Kidney glomerular epithelial cell (primary cell): ENCODE results near the gene TADA2B.

Experiments
- DNase-seq: peaks from one replicate; lab custom pipeline; 2025; lab: John Stamatoyannopoulos, UW

The TADA2B gene

GRCh38 chr4:7017446-7018048 lies 25.6 kb upstream of the TADA2B start:
- no peak for DNase-seq

DNA sequence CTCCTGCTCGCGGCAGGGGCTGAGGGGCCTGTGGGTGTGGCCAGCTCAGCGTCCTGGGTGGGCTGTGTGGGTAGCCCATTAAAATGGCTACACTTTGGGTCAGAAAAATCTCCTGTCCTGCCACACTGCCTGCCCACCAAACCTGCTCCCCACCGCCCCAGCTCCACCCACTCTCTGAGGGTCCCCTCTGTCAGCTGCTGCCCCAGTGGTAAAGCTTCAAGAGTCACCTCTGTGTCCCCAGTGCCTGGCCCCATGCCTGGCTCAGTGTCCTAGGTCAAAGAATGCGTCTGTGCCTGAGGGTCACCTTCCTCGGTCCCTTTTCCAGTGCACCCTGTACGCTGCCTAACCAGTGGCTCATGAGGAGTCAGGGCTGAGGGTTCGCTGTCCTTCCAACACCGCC lies 24.9 kb upstream of the TADA2B start:
- no peak for DNase-seq

GRCh38 chr4:7019367-7019766 lies 23.8 kb upstream of the TADA2B start:
- DNase-seq: no peak

DNA sequence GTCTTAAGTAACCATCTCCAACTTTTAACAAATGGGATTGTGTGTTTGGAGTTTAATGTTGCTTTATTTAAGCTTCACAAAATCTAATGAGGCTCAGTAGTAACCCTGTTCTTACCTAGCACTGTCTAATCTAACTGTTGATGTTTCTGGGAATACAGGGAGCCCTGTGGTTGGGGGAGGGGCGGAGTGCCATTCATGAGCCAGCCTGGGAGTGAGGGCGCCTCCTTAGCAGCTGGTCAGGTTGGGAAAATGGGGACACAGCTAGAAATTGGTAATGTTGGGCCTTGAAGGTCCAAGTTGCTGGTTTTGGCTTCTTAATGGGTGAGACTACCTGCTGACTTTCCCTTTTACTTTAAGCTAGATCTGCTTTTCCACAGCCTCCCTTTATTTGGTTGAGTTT lies 22.9 kb upstream of the TADA2B start:
- no peak for DNase-seq

GRCh38 chr4:7020856-7021255 lies 22.3 kb upstream of the TADA2B start:
- DNase-seq: no peak

GRCh38 chr4:7021355-7021754 lies 21.8 kb upstream of the TADA2B start:
- DNase-seq: no peak

GRCh38 chr4:7021930-7022664 lies 21.1 kb upstream of the TADA2B start:
- peak; percentile 90 for DNase-seq

DNA sequence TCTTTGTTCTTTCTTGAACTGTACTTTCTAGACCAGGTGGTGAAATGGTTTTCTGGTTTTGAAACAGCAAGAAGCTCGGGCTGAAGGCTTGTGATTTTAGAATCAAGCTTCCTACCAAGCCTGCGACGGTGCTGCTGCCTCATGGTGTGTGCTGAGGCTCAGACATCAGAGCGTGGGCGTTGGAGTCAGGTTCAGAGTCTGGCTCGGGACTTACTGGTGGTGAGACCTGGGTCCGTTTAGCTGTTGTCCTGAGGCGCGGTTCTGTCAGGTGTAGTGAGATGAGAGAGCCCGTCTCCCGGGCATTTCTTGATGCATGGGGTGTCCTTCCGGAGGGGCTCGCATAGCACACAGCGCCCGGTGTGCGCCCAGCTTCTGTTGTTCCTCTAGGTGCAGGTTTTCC lies 19.7 kb upstream of the TADA2B start:
- DNase-seq: no peak

DNA sequence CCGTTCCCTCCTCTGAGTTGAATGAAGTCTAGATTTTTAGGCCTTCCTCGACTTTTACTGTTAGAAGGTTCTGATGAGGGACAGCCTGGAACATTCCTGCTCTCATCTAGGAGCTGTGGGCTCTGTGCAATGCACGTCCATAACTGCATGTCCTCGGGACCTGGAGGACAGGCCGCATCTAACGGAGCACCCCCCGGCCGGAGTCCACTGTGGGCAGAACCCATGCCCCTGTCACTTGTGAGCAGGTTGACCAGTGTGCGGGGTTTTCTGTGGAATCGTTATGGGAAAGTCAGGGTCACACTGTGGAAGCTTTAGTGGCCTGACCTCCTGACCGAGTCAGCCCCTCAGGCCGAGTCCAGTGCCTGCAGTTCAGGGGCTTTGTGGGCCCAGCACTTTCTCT lies 19.3 kb upstream of the TADA2B start:
- DNase-seq: no peak

DNA sequence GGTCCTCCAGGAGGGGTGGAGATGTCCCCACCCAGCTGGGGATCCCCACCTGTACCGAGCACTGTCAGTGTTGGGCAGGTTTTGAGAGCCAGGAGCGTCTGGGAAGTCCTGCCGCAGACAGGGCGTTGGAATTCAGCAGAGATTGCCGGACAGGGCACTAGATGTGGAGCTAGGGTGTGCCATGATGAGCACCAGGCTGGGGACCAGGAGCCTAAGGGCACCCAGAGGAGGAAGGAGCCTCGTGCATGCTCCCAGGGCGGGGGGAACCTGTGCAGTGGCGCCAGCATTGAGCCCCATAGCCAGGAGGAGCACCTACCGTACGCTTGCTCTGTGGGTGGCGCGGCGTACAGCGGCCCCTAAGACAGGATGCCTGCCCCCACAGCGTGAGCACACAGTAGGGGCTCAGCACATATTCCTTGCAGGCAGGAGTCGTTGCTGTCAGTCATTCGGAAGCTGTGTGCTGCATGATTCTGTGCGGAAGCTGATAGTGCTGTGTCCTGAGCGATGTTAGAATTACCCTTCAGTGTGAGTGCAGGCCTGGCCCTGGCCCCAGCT lies 18.8 kb upstream of the TADA2B start:
- no peak for DNase-seq

GRCh38 chr4:7025040-7025602 lies 18.1 kb upstream of the TADA2B start:
- DNase-seq: no peak

GRCh38 chr4:7026107-7026506 lies 17.1 kb upstream of the TADA2B start:
- no peak for DNase-seq

GRCh38 chr4:7027284-7027683 lies 15.9 kb upstream of the TADA2B start:
- DNase-seq: no peak

DNA sequence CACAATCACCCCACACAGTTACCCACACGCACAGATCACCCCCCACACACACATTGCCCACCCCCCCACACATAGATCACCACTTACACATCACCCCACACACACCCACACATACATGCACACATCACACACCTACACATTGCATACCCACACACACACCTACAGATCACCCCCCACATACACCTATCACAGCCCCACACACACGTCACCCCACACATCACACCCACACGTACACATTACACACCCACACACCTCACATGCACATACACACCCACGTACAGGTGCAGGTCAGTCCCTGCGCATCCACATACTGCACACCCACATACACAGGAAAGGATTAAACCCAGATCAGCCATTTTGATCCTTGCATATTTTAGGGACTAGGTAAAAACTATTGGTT lies 15.3 kb upstream of the TADA2B start:
- DNase-seq: no peak

DNA sequence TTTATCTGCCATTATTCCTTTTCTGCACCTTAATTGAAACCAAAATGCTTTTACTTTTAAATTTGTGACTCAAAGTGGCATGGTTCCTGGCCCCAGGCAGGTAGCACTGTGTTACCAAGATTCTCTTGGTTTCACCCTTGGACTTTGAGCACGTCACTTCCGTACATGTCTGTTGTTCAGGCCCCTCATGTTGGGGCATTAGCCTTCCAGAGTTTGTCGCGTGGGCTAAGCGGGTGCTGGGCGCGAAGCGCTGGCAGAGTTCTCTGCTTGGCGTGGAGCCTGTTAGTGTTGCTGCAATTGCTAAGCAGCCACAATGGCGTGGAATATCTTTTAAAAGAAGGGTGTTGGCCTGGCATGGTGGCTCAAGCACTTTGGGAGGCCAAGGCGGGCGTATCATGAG lies 14.0 kb upstream of the TADA2B start:
- no peak for DNase-seq

DNA sequence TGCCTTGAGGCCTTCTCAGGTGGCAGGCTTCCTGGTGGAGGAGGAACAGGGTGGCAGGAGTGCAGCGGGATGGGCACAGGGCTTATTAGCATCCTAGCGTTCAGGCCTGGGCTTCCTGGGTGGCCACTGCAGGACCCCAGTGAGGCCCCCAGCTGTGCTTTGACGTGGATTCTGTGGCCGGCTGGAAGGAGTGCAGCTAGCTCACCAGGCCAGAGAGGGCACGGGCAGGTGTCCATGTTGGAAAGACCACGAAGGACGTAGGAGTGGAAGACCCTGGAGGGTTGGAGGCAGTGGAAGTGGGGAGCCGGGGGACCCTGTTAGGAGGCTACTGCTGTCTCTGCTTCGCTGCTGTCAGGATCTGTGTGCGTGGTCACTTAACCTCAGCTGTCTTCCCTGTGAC lies 13.3 kb upstream of the TADA2B start:
- no peak for DNase-seq

DNA sequence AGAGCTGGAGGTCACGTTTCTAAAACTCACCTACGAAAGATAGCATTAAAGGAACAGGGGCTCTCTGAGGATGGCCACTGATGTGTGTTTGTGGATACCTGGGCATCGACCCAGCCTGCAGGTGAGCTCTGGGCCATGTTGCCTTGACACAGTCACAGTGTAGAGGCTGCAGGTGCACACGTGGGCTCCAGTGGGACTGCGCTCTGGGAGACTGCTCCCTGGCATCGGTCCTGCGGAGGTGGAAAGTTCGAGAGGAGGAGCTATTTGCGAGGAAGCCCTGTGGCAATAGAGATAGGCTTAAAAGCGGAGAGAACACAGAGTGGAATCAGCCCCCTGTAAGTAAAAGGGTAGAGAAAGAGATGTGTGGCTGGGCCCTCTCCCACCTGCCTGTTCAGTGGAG lies 12.3 kb upstream of the TADA2B start:
- DNase-seq: no peak

DNA sequence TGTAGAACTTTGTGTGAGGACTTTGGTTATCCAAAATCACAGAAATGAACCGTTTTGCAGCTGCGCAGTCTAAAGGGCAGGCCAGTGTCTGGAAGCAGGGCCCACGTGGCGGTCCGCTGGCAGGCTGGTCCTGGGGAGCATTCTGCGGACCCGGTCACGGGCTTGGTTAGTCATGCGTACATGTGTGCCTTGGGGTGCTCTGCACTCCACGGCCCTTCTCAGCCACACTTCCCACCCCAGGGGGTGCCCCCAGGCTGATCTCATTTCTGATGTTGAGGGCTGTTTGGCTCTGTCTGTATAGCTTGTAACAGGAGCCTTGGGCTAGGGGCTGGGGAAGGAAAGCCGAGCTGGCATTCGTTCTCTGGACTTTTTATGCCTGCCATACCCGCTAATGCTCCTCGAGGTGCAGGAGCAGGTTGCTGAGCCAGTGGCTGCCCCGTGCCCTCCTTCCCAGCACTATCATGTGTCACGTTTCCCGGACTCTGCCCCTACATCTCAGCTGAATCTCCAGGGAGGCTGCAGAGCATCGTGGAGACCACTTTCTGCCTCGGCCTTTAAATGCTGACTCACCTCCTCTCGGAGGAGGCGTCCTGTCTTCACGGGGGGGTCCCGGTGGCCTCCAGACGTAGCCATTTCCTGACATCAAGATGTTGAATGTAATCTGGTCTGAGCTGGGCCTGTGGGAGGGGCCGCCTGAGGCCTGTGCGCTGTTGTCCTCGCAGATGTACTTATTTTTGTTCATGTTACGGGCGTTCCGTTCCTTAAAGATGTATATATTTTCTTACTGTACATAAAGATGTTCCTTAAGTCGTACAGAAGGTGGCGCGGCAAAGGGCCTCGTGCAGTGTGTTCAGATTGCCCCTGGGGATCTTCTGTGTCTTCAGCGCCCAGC lies 11.4 kb upstream of the TADA2B start:
- no peak for DNase-seq

DNA sequence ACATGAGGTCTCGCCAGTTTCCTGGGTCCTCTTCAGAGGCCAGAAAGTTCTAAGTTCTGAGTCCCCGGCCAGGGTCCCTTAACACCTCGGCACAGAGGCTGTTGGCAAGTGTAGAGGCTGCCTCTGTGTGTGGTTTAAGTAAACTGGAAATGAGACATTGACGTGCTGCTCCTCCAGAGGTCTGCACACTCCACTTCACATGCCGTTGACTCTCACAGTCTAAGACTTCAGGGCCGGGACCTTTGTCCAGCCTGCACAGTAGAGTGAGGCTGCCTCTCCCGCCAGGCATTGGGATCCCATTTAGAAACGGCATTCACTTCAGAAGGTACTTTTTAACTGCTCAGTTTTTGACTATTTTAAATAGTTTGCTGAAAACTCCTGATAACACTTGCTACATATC lies 10.6 kb upstream of the TADA2B start:
- peak; percentile 50 for DNase-seq

GRCh38 chr4:7034262-7035081 lies 8.7 kb upstream of the TADA2B start:
- peak; percentile 18 for DNase-seq

DNA sequence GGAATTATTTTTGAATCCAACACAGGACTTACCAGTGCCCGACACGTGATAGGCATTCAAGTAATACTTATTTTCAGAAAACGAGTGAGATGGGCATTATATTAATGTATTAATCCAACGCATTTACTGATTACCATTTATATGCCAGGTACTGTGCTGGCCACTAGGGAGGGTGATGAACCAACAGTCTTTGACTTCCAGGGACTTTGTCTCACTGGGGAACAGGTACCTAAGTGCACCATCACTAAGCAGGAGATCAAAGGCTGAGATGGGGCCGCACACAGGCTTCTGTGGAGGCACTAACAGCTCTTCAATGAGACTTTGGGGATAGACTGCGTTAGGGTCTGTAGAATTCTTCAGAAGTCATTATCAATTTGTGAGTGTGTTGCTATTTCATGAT lies 5.7 kb upstream of the TADA2B start:
- DNase-seq: no peak

DNA sequence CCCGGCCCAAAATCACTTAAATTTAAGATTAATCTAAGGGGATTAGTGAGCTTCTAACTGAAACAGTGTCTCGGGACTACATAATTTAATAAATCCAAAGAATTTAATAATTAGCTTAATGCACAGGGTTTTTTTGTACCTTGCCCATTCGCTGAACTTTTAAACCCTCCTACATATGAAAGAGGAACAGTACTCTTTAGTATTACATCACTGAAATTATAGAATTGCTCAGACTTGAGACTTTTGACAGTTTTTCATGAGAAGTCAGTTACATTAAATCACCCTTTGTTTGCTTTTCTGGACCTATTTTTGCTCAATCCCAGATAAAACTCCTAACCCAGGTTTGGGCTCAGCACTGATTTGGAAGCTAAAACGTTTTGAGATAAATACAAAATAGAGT lies 2.4 kb upstream of the TADA2B start:
- no peak for DNase-seq
